IPS-NIHi7 (cell line): ENCODE data around the gene ABHD17A.
A peak's percentile ranks its signal among the peaks of the same experiment; 100 is the strongest.

ENCODE experiments used
- DNase-seq: peaks from one replicate; pipeline ENCODE4 v3.0.0; 2012; ENCODE audit warnings: mixed read lengths; ENCODE audit errors: extremely low spot score

The ABHD17A gene

DNA sequence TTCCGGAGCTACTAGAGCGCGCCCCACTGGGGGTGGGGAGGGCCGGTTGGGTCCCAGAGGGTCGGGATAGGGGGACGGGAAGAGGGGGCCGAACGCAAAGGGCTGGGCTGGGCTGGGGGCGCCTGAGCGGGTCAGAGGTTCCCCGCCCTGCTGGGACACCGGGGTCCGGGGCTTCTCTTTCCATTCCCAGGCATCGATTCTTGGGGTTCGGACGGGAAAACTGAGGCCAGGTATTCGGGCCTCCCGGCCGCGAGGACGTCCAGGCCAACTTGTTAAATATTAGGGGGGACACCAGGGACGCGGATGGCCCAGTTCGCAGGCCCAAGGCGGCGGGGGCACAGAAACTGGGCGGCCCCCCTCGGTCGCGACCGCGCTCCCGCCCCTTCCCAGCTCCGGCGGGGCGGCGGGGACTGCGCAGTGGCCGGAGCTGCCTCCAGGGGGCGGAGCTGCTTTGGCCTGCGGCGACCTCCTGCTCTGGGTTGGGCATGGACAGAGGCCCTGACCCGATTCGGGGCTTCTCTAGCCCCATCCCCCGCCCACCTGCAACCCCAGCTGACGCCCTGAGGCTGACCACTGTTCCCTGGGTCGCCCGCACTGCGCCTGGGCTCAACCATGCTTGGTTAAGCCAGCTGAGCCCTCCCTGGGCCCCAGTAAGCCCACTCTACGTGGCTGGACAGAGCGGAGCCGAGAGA lies 20.7 kb downstream of the ABHD17A start:
- peak; percentile 86 for DNase-seq

DNA sequence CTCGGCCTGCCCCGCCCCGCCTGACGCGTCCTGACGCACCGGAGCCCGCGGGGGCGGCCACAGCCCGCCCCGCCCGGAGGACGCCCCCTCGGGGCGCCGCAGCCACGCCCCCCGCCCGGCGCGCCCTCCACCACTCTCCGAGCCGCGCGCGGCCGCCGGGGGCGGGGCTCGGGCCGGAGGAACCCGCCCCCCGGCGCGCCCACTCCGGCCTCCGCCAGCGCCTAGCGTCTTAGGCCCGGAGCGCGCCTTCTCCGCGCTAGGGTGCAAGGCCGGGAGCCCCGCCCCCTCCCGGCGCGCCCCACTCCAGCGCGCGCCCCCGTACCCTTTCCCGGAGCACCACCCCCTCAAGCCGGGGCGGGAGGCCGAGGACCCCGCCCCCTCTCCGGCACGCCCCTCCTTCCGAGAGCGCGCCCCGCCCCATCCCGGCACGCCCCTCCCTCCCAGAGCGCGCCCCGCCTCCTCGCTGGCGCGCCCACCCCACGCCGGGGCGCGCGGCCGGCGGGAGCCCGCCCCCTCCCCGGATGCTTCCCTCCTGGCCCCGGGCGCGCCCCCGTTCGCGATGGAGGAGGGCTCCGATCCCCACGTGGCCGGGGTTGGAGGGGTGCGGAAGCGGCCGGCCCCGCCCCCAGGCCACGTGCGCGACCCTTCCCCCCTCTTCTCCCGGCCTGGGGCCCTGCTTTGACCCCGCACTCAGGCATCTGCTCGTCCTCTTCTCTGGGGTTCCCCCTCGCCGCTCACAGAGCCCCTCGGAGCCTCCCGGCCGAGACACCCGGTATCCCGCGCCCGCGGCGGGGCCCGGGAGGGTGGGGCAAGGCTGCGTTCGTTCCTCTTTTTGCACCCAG lies 21.4 kb downstream of the ABHD17A start:
- peak; percentile 91 for DNase-seq

DNA sequence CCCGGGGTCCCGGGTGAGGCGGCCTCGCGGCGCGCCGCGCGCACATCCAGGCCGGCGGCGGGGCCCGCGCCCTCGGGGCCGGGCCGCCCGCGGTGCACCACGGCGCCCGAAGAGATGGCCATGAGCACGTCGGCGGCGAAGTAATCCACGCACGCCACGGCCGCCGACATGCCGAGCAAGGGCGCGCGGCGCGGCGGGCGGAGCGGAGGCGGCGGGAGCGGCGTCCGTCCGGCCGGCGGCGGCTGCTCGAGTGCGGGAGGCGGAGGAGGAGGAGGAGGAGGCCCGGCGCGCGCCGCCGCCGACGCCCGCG lies 22.0 kb downstream of the ABHD17A start, which contains the start of gene KLF16:
KLF16 (minus strand) TSS at position 252 of the 310 bp plus-strand sequence; CDS start at position 170, 82 bp downstream.
- DNase-seq: no peak

DNA sequence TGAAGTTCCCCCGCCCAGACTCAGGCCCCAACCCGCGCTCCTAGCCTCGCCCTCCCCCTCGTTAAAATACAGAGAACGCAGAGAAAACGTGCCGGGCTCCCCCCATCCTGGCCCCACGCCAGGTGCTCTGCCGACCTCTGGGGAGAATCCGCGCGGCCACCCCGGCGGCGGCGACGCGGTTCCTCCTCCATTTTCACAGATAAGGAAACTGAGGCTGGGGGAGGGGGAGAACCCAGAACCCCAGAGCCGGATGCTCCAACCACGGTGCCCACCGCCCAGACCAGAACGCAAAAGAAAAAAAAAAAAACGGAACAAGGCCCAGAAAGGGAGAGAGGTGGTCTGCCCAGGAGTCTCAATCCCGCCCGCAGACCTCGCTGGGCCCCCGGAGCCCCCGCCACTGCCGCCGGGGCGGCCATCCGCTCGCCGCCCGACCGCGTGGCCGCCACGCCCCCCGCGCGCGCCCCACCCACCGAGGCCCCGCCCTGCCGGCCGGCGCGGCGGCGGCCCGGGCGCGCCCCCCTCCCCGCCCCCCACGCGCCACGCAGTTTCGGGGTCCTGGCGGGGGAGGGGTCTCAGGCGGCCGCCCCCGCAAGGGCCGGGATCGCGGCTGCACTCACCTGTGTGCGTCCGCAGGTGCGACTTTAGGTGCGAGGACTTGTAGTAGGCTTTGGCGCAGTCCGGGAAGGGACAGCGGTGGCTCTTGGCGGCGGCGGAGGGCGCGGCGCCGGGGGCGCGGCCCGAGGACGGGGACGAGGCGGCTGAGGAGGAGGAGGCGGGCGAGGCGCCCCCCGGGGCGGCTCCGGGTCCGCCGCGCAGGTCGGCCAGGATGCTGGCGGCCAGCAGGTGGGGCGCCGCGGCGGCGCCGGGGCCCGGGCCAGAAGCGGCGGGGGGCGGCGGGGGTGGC lies 22.6 kb downstream of the ABHD17A start:
- no peak for DNase-seq

DNA sequence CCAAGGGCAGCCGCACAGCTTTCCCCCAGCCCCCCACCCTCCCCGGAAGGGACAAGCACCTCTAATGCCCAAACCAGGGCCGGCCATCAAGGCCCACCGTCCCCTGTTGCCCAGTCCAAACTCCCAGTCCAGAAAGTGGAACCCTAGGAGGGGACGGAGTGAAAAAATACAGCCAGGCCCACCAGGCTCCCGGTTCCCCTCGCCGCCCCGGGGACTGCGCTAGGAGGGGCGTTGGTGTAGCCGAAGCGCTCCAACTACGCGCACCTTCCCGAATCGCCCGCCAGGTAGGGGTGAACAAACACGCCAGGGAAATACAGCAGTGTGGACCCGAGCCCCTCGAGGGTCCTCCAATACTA lies 23.2 kb downstream of the ABHD17A start:
- no peak for DNase-seq

DNA sequence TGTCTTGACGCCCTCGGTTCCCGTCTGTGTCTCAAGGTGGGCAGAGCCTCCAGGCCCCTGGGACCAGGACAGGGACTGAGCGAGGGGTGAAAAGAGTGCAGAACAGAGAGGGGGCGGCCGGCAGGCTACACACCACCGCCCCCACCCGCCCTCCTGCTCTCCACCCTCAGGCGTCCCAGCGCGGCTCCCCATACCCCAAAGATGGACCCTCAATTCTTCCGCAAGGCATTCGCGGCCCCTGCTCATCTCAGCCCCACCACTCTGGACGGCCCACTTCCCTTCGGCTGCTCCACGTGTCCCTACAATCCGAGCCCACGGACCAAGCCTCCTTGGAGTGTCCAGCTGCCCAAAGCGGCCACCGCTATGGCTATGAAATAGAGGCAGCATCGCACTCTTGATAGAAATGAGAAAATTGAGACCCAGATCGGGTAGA lies 23.7 kb downstream of the ABHD17A start:
- no peak for DNase-seq

DNA sequence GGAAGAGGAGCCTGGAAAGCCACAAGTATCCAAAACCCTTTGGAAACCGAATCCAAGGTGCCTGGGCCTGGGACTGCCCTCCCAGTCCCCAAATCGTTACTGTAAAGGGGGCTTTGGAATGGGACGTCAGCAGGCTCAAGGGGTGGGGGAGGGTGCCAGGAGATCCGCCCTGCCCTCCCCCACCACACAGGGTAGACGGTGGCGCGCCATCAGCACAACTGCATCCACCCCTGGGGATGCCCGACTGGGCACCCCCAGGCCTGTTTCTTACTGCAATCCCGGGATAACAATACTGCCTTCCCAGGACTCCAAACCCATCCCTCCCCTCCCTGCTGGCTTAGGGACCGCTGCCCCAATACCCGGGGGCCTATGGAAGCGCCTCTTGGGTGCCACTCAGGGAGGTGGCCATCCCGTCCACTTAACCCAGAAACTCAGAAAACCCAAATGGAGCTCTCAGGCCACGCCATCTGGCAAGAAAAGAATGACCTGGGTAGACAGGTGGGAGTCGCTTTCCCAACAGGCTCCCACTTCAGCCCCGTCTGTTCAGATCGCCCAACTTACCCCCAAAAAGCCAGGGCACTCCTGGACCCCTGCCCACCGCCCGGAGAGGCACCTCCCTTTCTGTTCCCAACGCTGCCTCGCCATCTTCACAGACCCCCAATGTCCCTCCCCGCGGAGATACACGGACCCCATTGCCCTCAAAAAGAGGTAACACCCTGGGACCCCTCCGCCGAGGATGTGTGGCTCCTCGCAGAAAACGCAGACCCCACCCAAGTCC lies 24.3 kb downstream of the ABHD17A start:
- no peak for DNase-seq

DNA sequence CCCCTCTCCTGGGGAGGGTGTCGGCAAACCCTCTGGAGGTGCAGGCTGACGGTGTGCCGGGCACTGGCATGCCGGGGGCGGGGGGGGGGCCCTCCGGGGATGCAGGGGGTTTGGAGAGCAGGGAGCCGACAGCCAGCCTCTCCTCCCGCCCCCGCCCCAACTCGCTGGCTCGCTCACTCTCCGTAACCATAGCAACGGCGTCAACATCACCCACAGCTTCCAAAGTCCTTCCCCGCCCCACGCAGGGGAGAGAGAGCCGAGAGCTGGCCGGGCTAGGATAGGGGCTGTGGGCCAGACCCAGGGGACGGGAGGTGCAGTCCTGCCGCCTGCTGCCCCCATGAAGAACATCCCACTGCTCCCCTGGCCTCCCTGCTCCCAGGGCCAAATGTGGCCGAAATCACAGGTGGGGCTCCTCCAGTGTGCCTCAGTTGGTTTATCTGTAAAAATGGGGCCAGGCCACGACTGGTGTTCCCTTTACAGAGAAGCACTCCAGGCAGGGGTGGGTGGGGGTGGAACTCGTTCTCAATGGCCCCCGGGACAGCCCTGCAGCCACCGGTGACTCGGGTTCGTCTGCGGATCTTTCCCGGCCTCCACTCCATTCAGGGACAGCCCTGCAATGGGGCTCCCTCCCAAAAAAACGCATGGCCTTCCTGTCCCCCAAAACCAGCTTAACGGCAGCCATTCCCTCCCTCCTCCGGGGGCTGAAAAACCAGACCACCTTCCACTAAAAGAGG lies 25.1 kb downstream of the ABHD17A start:
- DNase-seq: no peak

DNA sequence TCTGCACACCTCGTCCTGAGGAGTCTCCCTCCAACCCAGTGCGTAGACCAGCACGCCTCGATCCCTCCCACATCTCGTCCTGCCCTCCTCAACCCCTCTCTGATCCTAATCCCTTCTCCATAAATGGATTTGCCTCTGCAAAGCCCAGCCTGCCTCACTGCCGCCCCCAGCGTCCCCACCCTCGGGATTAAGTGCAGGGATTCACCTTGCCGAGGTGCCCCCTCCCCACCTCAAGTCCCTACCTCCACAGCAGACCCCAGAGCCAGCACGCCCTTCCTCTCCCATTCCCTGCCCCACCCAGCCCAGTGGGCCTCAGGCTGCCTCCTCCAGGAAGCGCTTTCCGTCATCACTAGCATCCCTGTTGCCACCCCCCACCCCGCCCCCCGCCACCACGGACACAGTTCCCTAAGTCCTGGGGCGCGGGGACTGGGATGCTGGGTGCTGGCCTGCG lies 25.9 kb downstream of the ABHD17A start:
- DNase-seq: no peak

DNA sequence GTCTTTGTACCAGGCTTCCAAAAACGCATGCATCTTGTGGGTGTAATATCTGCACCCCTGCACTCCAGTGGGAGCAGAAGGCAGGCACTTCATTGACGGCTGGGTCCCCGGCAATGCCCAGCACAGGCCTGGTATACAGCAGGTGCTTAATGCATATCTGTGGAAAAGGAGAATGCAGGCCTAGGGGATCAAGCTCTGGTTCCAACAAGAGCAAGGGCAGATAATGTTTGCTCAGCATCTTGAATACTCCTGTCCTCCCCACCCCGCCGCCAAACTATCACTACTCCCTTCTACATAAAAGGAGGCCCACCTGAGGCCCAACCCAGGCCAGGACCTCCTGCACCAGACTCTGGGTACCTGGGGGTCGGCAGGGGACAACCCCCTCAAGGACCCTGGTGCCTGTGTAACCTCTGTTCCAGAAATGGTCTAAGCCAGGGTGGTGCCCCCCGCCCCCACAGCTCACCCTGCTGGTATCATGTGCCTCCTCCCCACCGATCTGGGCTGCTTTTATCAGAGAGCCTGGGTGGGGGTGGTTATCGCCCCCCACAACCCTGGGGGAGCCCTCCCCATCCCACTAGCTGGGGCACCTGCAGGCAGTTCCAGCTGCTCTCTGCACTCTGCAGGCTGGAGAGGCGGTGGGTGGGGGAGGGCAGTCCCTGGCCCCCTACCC lies 26.7 kb downstream of the ABHD17A start:
- no peak for DNase-seq

DNA sequence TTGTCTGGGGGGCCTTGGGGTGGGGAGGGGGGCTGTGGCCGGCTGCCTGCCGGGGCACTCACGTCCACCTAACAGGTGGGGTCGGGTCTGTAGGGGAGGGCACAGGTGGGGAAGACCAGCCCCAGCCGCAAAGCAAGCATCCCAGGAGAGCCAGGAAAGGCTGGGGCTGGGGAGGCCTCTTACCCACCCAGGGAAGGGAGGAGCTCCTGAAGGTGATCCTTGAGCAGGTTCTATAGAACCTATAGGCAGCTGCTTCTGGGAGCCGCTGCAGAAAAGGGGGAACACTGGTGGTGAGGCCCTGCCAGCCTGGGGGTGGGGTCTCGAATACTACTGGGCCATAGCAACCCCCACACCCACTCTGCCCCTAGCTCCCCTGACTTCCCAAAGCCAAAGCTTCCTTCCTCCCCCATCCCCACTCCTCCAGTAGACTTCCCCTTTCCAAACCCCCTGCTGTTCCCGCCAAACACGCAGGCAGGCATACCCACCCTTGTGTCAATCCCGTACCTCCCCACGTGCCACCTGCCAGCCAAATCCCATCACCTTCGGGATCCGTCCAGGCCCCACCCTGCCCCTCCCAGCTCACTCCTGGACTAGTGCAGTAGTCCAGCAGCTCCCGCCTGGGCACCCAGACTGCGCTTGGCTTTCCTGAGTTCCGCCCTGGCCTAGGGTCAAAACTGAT lies 27.5 kb downstream of the ABHD17A start:
- no peak for DNase-seq

DNA sequence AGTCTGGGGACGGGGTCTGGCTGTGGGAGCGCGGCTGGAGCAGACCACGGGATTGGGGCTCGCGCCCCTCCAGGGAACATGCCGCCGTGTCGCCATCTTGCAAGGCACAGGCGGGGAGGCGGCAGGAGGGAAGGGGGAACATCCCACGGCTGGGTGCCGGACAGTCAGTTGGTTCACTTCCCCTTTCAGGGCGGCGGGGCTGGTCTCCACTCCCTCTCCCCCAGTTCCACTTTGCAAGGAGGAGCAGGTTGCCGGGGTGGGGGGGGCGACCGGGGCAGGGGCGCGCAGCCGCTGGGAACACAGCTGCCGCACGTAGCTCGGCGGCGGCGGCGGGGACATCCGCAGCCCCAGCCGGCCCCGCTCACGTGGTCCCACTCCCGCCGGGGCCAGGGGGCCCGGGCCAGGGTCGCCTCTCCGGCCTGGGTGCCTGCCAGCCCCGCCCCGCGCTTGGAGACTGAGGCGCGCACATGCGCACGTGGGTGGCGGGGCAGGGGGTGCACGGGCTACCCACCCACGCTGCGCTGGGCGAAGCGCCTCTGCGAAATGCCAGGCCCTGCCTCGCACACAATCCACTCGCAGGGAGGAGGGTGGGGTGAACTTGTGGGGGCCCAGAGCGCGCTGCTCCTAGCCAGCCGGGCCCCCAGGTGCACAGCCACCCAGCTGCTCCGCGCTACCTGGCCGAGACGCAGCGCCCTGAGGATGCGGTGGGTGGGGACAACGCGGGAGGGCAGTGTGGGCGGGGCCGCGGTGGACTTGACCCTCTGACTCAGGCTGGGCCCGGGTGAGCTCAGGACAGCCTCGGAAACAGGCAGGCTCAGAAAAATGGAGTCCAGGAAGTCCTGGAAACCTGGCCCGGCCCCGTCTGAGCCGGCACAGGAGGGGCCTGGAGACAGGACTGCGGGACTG lies 28.3 kb downstream of the ABHD17A start:
- peak; percentile 58 for DNase-seq

DNA sequence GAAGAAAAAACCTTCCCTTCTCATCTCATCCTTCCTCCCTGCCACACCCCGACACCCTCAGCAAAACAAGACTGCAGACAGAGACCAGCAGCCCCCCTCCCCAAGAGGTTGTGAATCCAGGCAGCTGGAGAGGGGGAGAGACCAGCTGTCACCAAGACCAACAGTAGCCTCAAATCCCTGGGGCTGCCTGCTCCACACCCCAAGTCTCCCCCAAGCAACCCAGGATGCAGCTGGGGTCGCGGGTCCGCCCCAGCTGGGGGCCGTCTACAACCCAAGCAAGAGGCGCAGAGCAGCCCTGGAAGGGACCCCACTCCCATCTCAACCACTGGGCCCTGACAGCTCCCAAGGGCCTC lies 29.0 kb downstream of the ABHD17A start:
- no peak for DNase-seq

DNA sequence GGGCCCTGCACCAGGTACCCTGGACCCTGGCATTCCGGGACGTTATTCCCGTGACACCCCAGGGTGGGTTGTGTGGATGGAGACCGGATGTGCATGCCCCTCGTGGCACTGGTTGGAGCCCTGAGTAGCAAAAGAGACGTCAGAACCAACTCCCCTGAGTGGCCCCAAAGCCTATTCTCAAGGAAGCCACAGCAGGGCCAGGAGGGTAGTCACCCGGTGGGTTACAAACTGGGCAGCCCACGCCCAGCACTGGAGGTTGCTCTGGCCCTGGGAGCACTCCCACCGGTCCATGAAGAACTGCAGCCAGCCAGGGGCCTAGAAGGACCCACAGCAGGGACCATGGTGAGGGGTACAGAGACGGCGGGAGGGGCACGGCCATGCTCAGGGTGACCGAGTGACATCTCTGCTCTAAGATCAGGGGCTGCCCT lies 29.5 kb downstream of the ABHD17A start:
- no peak for DNase-seq

DNA sequence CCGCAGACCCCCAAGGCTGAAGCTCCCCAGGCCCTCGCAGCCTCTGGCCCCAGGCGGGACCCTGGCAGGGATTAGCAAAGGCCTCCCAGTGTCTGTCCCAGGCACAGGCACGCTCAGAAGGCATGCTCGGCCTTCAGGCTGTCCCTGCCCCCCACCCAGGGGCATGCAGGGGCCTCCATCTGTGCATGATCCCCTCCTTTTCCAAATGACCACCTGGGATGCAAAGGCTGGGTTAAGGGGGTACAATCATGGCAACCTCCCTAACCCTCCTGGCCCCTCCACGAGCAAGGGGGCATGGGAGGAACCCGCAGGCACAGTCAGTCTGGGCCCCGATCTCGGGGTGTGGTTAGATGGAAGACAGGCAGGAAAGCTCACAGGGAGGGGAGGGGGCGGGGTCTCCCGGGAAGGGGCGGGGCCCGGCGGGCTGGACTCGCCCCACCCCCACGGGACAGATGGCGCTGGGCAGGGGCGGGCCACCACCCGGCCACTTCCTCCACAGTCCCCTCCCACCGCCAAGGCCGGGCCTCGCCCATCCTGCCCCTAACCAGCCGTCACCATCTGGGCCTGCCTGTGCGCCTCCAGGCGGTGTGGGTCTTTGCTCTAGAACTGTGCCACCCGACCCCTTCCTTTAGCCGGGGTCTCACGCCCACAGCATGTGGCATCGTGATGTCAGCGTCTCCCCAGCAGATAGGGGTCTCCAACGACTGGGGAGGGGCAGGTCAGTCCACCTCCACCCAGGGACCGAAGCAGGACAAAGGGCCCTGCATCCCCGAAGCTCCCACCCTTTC lies 30.1 kb downstream of the ABHD17A start:
- peak; percentile 93 for DNase-seq

DNA sequence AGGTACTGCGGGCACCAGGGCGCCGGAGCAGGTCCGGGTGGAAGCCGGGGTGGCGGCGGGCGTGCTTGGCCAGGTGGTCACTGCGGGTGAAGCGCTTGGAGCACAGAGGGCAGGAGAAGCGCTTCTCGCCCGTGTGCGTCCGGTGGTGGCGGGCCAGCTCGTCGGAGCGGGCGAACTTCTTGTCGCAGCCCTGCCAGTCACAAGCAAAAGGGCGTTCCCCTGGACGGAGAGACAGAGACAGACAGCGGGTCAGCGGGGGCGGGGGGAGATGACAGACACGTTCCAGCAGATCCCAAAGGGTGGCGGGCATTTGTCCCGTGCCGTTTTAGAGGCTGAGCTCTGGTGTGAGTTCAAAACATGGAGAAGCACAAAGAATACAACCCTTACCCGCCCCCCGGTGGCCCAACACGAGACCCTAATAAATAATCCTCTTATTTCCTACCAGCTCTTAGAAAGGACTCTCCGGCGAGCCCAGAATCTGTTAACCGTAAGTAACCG lies 30.7 kb downstream of the ABHD17A start:
- DNase-seq: no peak

DNA sequence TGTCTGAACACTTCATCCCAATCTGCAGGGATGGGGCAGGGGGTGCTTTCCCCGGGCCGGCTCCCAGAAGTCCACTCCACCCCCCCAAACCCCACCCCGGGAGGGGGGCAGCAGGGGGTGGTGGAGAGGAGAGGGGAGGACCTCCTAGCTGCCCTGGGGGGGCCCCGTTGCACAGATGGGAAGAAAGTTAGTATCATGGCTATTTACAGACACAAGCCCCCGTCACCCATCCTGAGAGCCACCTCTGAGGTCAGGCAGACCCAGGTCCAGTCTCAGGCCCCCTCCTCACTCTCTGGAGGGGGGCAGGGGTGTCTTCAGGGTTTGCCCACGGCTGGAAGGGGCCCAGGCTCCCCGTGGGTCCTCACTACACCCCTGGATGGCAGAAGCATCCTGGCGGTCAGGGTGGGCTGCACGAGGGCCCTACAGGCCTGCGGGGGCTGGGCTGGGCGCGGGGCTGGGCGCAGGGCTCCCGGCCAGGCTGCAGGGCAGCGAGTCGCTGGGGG lies 31.2 kb downstream of the ABHD17A start:
- no peak for DNase-seq
